H9 (cell line): ENCODE results near the gene CDH26. TPM values are rescaled to one million over a fixed set of nuclear protein-coding genes. Genes with fewer than 3 reads are reported as not detected.

Source experiments
- DNase-seq: peaks from one replicate; pipeline ENCODE4 v3.0.0-alpha.2; 2017
- H2AFZ ChIP-seq: one replicate; pipeline ENCODE4 v1.6.1; 2013; ENCODE audit warnings: mild to moderate bottlenecking, low read length, control low read depth, moderate library complexity
- H2AK5ac ChIP-seq: 2 replicates; pipeline ENCODE4 v1.6.1; 2013; ENCODE audit warnings: low read length, control low read depth, mixed read lengths; ENCODE audit not compliant: insufficient read length
- H2BK120ac ChIP-seq: one replicate; pipeline ENCODE4 v1.6.1; 2013; ENCODE audit warnings: low read depth, mild to moderate bottlenecking, low read length, control low read depth, inconsistent platforms; ENCODE audit not compliant: poor library complexity, severe bottlenecking
- H2BK12ac ChIP-seq: 2 replicates; pipeline ENCODE4 v1.6.1; 2013; ENCODE audit warnings: low read length, control low read depth, mixed read lengths, low read depth; ENCODE audit not compliant: insufficient read length
- H2BK15ac ChIP-seq: 2 replicates; pipeline ENCODE4 v1.6.1; 2013; ENCODE audit warnings: low read depth, low read length, control low read depth
- H2BK20ac ChIP-seq: one replicate; pipeline ENCODE4 v1.6.1; 2013; ENCODE audit warnings: low read depth, mild to moderate bottlenecking, low read length, control low read depth, inconsistent platforms; ENCODE audit not compliant: poor library complexity, severe bottlenecking
- H2BK5ac ChIP-seq: 2 replicates; pipeline ENCODE4 v1.6.1; 2013; ENCODE audit warnings: low read length, control low read depth, mixed read lengths; ENCODE audit not compliant: insufficient read length
- H3K14ac ChIP-seq: 2 replicates; pipeline ENCODE4 v1.6.1; 2013; ENCODE audit warnings: low read length, control low read depth; ENCODE audit not compliant: insufficient read depth
- H3K18ac ChIP-seq: 2 replicates; pipeline ENCODE4 v1.6.1; 2013; ENCODE audit warnings: low read depth, mild to moderate bottlenecking, mixed read lengths, low read length, control low read depth; ENCODE audit not compliant: insufficient read length
- H3K23ac ChIP-seq: 2 replicates; pipeline ENCODE4 v1.6.1; 2013; ENCODE audit warnings: low read length, control low read depth, mixed read lengths, low read depth; ENCODE audit not compliant: insufficient read length
- H3K23me2 ChIP-seq: 2 replicates; pipeline ENCODE4 v1.6.1; 2013; ENCODE audit warnings: low read depth, mild to moderate bottlenecking, mixed read lengths, low read length, control low read depth; ENCODE audit not compliant: insufficient read length, poor library complexity, severe bottlenecking
- H3K27ac ChIP-seq: 2 replicates; pipeline ENCODE4 v1.5.1; 2013; ENCODE audit warnings: low read length, control low read depth, mixed read lengths, low read depth; ENCODE audit not compliant: insufficient read length
- H3K27me3 ChIP-seq: 2 replicates; pipeline ENCODE4 v1.6.1; 2013; ENCODE audit warnings: low read length, control low read depth, inconsistent platforms; ENCODE audit not compliant: insufficient read depth
- H3K4ac ChIP-seq: 2 replicates; pipeline ENCODE4 v1.6.1; 2013; ENCODE audit warnings: low read depth, mild to moderate bottlenecking, control low read depth, inconsistent platforms, low read length, moderate library complexity
- H3K4me1 ChIP-seq: 2 replicates; pipeline ENCODE4 v1.6.1; 2013; ENCODE audit warnings: low read length, control low read depth, inconsistent platforms; ENCODE audit not compliant: insufficient read depth
- H3K4me2 ChIP-seq: 2 replicates; pipeline ENCODE4 v1.6.1; 2013; ENCODE audit warnings: low read length, control low read depth, mixed read lengths; ENCODE audit not compliant: insufficient read length, insufficient read depth
- H3K56ac ChIP-seq: 2 replicates; pipeline ENCODE4 v1.6.1; 2013; ENCODE audit warnings: low read depth, mild to moderate bottlenecking, mixed read lengths, low read length, control low read depth; ENCODE audit not compliant: insufficient read length
- H3K79me1 ChIP-seq: 2 replicates; pipeline ENCODE4 v1.6.1; 2013; ENCODE audit warnings: low read depth, mild to moderate bottlenecking, moderate library complexity, low read length, control low read depth, inconsistent platforms; ENCODE audit not compliant: insufficient read depth, poor library complexity, severe bottlenecking
- H3K79me2 ChIP-seq: 2 replicates; pipeline ENCODE4 v1.6.1; 2013; ENCODE audit warnings: low read length, control low read depth, inconsistent platforms; ENCODE audit not compliant: insufficient read depth
- H3K9ac ChIP-seq: 2 replicates; pipeline ENCODE4 v1.6.1; 2013; ENCODE audit warnings: low read length, control low read depth, mixed read lengths; ENCODE audit not compliant: insufficient read length; ENCODE audit errors: extremely low read depth
- H3K9me3 ChIP-seq: one replicate; pipeline ENCODE4 v1.6.1; 2013; ENCODE audit warnings: low read depth, low read length, inconsistent platforms; ENCODE audit not compliant: control insufficient read depth
- H3T11ph ChIP-seq: one replicate; pipeline ENCODE4 v1.6.1; 2013; ENCODE audit warnings: mild to moderate bottlenecking, low read length, control low read depth, inconsistent platforms
- H4K20me1 ChIP-seq: one replicate; pipeline ENCODE4 v1.6.1; 2013; ENCODE audit not compliant: control insufficient read depth, insufficient read length, insufficient read depth
- H4K5ac ChIP-seq: 2 replicates; pipeline ENCODE4 v1.6.1; 2013; ENCODE audit warnings: low read depth, mild to moderate bottlenecking, mixed read lengths, low read length, control low read depth; ENCODE audit not compliant: insufficient read length
- H4K8ac ChIP-seq: replicated peaks from 2 replicates; pipeline ENCODE4 v1.6.1; 2013; ENCODE audit warnings: low read length, control low read depth, mixed read lengths, low read depth; ENCODE audit not compliant: insufficient read length
- H4K91ac ChIP-seq: 2 replicates; pipeline ENCODE4 v1.6.1; 2013; ENCODE audit warnings: low read depth, mild to moderate bottlenecking, moderate library complexity, mixed read lengths, low read length, control low read depth; ENCODE audit not compliant: insufficient read length
- H3K27ac Mint-ChIP-seq, 3 experiments: 2 replicates in 2 of 3; 3 replicates in 1 of 3; pipeline ENCODE4 v1.8.0; 2020 to 2021; ENCODE audit warnings: mixed read lengths in 3 of 3, mild to moderate bottlenecking in 1 of 3, moderate library complexity in 1 of 3
- H3K27me3 Mint-ChIP-seq: 2 replicates; pipeline ENCODE4 v1.8.0; 2021; ENCODE audit warnings: low read depth, mild to moderate bottlenecking, moderate library complexity, mixed read lengths
- H3K36me3 Mint-ChIP-seq, 3 experiments: 2 replicates in 2 of 3; 3 replicates in 1 of 3; pipeline ENCODE4 v1.8.0; 2020 to 2021; ENCODE audit warnings: low read depth in 3 of 3, mixed read lengths in 3 of 3; ENCODE audit not compliant: insufficient read depth in 1 of 3
- H3K4me1 Mint-ChIP-seq, 2 experiments: 2 replicates each; pipeline ENCODE4 v1.8.0; 2020; ENCODE audit warnings: mixed read lengths in 2 of 2
- H3K4me3 Mint-ChIP-seq, 2 experiments: 2 replicates in 1 of 2; 3 replicates in 1 of 2; pipeline ENCODE4 v1.8.0; 2020 to 2021; ENCODE audit warnings: mild to moderate bottlenecking in 2 of 2, mixed read lengths in 2 of 2, moderate library complexity in 1 of 2
- H3K9me3 Mint-ChIP-seq, 2 experiments: 2 replicates in 1 of 2; 3 replicates in 1 of 2; pipeline ENCODE4 v1.8.0; 2020; ENCODE audit warnings: mild to moderate bottlenecking in 2 of 2, mixed read lengths in 2 of 2, moderate library complexity in 1 of 2
- WGBS: extraction: QIAGEN DNeasy Blood & Tissue Kit; methylation state at CpG from one replicate; pipeline ENCODE4 v1.1.7; 2013; ENCODE audit warnings: missing lambda C conversion rate, low lambda C conversion rate, mixed read lengths; ENCODE audit not compliant: insufficient read length; ENCODE audit errors: extremely low coverage; 5-methylcytosine and 5-hydroxymethylcytosine counted together
- total RNA-seq: library from RNA; stranded (reverse); gene quantifications from 2 replicates; pipeline ENCODE4 v1.2.1, GENCODE V29; 2021
- TF ChIP-seq, protein P1 (sequence below): fragments of 200-600 bp; sonication (generic); conservative IDR thresholded peaks from 3 replicates; pipeline ENCODE4 v1.8.0; 2021; ENCODE audit warnings: antibody characterized with exemption, mild to moderate bottlenecking

The CDH26 gene
- total RNA-seq, 1 experiment from 2014 or later: 0.79 TPM

DNA sequence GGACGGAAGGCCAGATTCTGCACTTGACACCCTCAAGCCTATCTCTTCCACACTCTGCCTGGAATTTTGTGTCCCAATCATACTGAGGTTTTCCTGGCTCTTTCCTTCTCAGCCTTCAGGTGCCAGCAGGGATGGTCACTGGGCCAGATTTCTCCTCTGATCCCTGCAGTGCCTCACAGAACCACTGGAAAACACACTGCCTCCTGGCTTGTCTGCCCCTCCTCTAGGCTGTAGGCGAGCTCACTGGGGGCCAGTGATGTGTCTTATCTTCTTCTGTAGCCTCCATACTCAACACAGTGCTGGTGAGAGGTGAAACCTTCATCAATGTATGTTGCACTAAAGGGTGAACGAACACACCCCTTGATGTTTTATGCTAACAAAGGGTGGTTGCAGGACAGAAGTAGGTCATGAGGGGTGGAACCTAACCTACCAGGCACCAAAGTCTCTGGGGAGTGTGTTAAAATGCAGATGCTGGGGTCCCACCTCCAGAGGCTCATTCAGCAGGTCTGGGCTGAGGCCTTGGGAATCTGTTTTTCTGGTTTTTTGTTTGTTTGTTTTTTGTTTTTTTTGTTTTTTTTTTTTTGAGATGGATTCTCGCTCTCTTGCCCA, 80.3 kb downstream of the CDH26 start:
- no CpG with 5 or more reads among the region's 4 CpGs for WGBS
- peaks cover 5 to 8% of the 10 kb centered on the region in 2 experiments for H3K9me3 Mint-ChIP-seq
- H4K5ac ChIP-seq: no peak overlapping the region

More for the DNA sequence above, 80.3 kb downstream of the CDH26 start:
- H3K79me1 ChIP-seq: no peaks in the 10 kb centered on the region
- no peak overlapping the region for H2BK5ac ChIP-seq
- H2AFZ ChIP-seq: no peak overlapping the region
- TF ChIP-seq, protein P1, sequence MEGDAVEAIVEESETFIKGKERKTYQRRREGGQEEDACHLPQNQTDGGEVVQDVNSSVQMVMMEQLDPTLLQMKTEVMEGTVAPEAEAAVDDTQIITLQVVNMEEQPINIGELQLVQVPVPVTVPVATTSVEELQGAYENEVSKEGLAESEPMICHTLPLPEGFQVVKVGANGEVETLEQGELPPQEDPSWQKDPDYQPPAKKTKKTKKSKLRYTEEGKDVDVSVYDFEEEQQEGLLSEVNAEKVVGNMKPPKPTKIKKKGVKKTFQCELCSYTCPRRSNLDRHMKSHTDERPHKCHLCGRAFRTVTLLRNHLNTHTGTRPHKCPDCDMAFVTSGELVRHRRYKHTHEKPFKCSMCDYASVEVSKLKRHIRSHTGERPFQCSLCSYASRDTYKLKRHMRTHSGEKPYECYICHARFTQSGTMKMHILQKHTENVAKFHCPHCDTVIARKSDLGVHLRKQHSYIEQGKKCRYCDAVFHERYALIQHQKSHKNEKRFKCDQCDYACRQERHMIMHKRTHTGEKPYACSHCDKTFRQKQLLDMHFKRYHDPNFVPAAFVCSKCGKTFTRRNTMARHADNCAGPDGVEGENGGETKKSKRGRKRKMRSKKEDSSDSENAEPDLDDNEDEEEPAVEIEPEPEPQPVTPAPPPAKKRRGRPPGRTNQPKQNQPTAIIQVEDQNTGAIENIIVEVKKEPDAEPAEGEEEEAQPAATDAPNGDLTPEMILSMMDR: no peak
- H3K27me3 ChIP-seq: no peaks in the 10 kb centered on the region
- no peaks in the 10 kb centered on the region for H3K9me3 ChIP-seq
- H3K9ac ChIP-seq: no peak overlapping the region
- no peak overlapping the region for H3T11ph ChIP-seq
- H2BK12ac ChIP-seq: no peak overlapping the region
- 0 out of 2 replicates have a peak, but pooled peaks cover 3% of the 10 kb centered on the region for H3K4me1 ChIP-seq
- Mint-ChIP-seq H3K27me3 (peaks cover 4% of the 10 kb centered on the region; the same call in 1 of the 2 replicates), H3K27ac (no peak overlapping the region), H3K4me1 (peaks cover 19 to 32% of the 10 kb centered on the region in 2 experiments), H3K36me3 (peaks cover 0 to 9% (median 3%) of the 10 kb centered on the region in 3 experiments; a peak in 3 of 7 replicates), H3K4me3 (no peak overlapping the region)
- no peaks in the 10 kb centered on the region for H3K23me2 ChIP-seq
- no peak overlapping the region for H3K4ac ChIP-seq
- no peaks in the 10 kb centered on the region for H4K20me1 ChIP-seq
- H4K91ac ChIP-seq: no peak overlapping the region
- H2BK15ac ChIP-seq: no peak overlapping the region
- H3K79me2 ChIP-seq: no peaks in the 10 kb centered on the region
- H3K18ac ChIP-seq: no peak overlapping the region
- H3K56ac ChIP-seq: no peak overlapping the region
- H4K8ac ChIP-seq: no peak overlapping the region
- H2BK120ac ChIP-seq: no peak overlapping the region
- H3K27ac ChIP-seq: no peak overlapping the region
- H2AK5ac ChIP-seq: no peak overlapping the region
- no peak for DNase-seq
- H2BK20ac ChIP-seq: no peak overlapping the region
- H3K14ac ChIP-seq: no peak overlapping the region
- H3K4me2 ChIP-seq: no peak overlapping the region
- no peak overlapping the region for H3K23ac ChIP-seq
